Kidney (tissue), 14 donors: ENCODE measurements around the gene NOLC1. TPM values are rescaled to one million over a fixed set of nuclear protein-coding genes. Genes with fewer than 3 reads are reported as not detected.
A peak's percentile ranks its signal among the peaks of the same experiment; 100 is the strongest.

Experiments used
- DNase-seq, 5 donors: peaks; one replicate each; pipeline ENCODE4 v3.0.0-alpha.2; 2013 to 2020
- FAIRE-seq: peaks from 2 replicates; lab custom pipeline; 2012; peaks lifted over from hg19 to GRCh38; lab: Jason Lieb, UNC
- H3K27ac ChIP-seq, 2 donors: one replicate each; pipeline ENCODE4 v1.7.0; 2013; ENCODE audit warnings: low read depth in 2 of 2, low read length in 2 of 2, inconsistent platforms in 1 of 2
- H3K27me3 ChIP-seq: one replicate; pipeline ENCODE4 v1.7.1; 2013; ENCODE audit warnings: low read length, inconsistent platforms; ENCODE audit not compliant: control insufficient read depth, insufficient read depth
- H3K36me3 ChIP-seq, 3 donors: one replicate each; pipeline versions ENCODE4 v1.7.0 to v1.7.1; 2013; ENCODE audit warnings: low read length in 3 of 3, control low read depth in 1 of 3, inconsistent platforms in 1 of 3; ENCODE audit not compliant: insufficient read depth in 3 of 3, control insufficient read depth in 2 of 3
- H3K4me1 ChIP-seq, 3 donors: one replicate each; pipeline versions ENCODE4 v1.7.0 to v1.7.1; 2013; ENCODE audit warnings: low read length in 3 of 3, inconsistent platforms in 1 of 3, low read depth in 1 of 3; ENCODE audit not compliant: control insufficient read depth in 2 of 3, insufficient read depth in 2 of 3
- H3K4me3 ChIP-seq, 3 donors: one replicate each; pipeline versions ENCODE4 v1.7.0 to v1.8.1; 2013; ENCODE audit warnings: low read length in 3 of 3, control low read depth in 1 of 3, inconsistent platforms in 1 of 3
- H3K9ac ChIP-seq, 3 donors: one replicate each; pipeline versions ENCODE4 v1.7.0 to v1.7.1; 2013; ENCODE audit warnings: low read length in 3 of 3, control low read depth in 1 of 3, inconsistent platforms in 1 of 3
- H3K9me3 ChIP-seq, 3 donors: one replicate each; pipeline versions ENCODE4 v1.7.0 to v1.7.1; 2013; ENCODE audit warnings: low read length in 3 of 3, control low read depth in 1 of 3, inconsistent platforms in 1 of 3; ENCODE audit not compliant: control insufficient read depth in 2 of 3, insufficient read depth in 1 of 3
- intact Hi-C: fragments of 100-400 bp; cut with DNase I; formaldehyde crosslinking; loops from one replicate; pipeline ENCODE4 v1.11.1; 2022
- polyA plus RNA-seq: library from polyadenylated mRNA; stranded (reverse); fragments of 350-450 nt; fragmentation: Illumina TruSeq; extraction: RNeasy Lipid Tissue Mini Kit (QIAGEN cat#74804); gene quantifications from one replicate; pipeline ENCODE4 v1.2.3, GENCODE V29; 2014; ENCODE audit warnings: low read depth, low replicate concordance; ENCODE audit not compliant: insufficient read depth
- total RNA-seq: library from RNA; stranded (reverse); fragmentation: NEBNext Ultra II Directional; extraction: Animal tissue kit (Norgen Biotek cat#: 25700); gene quantifications from one replicate; pipeline ENCODE4 v1.2.1, GENCODE V29; 2021
- TF ChIP-seq, protein P1 (sequence below): IDR thresholded peaks from 3 replicates; pipeline ENCODE4 v1.5.1; 2012; ENCODE audit warnings: mild to moderate bottlenecking, moderate library complexity, borderline replicate concordance; ENCODE audit not compliant: insufficient read depth; ENCODE audit errors: extremely low read depth
- donor health status: control.
- donor health status: control.
- donor health status: control.
- donor health status: control.
- donor health status: control.
- donor health status: DM: yes; HTN: yes; CAD: no.
- donor health status: Normal renal cell carcinoma (clear cell type).

NOLC1 gene
- total and polyA plus RNA-seq, 2 donors from 2014 or later, result 20.1 to 50.4 TPM

DNA sequence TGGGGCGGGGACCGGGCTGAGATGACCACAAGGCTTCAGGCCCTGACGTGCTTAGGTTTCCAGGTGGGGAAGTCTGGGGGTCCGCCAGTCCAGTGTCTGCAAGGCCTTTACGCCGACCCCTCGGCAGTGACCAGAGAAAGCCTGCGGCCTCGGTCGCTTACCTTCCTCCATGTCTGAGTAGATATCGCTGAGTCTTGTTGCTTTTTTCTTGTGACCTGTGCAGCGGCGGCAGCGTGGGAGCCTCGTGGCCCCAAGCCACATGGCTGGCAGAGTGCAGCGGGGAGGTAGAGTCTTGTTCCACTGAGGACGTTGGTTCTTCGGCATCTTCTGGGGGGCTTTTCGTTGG lies 329 bp downstream of the NOLC1 start:
- peak overlapping the region; percentile 92 to 94 for H3K27ac ChIP-seq
- no peaks in the 10 kb centered on the region for H3K9me3 ChIP-seq
- peaks cover 4 to 28% (median 15%) of the 10 kb centered on the region in 3 donors for H3K36me3 ChIP-seq
- H3K27me3 ChIP-seq, result no peaks in the 10 kb centered on the region
- DNase-seq, result no peak
- TF ChIP-seq, protein P1, sequence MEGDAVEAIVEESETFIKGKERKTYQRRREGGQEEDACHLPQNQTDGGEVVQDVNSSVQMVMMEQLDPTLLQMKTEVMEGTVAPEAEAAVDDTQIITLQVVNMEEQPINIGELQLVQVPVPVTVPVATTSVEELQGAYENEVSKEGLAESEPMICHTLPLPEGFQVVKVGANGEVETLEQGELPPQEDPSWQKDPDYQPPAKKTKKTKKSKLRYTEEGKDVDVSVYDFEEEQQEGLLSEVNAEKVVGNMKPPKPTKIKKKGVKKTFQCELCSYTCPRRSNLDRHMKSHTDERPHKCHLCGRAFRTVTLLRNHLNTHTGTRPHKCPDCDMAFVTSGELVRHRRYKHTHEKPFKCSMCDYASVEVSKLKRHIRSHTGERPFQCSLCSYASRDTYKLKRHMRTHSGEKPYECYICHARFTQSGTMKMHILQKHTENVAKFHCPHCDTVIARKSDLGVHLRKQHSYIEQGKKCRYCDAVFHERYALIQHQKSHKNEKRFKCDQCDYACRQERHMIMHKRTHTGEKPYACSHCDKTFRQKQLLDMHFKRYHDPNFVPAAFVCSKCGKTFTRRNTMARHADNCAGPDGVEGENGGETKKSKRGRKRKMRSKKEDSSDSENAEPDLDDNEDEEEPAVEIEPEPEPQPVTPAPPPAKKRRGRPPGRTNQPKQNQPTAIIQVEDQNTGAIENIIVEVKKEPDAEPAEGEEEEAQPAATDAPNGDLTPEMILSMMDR, result no peak
- peak overlapping the region; percentile 78 to 97 (median 97) for H3K9ac ChIP-seq
- peak overlapping the region; percentile 81 to 100 (median 89) for H3K4me3 ChIP-seq
- intact Hi-C loops, result no loop called here
- H3K4me1 ChIP-seq, result peaks cover 0 to 9% (median 7%) of the 10 kb centered on the region in 3 donors
- no peak for FAIRE-seq

GRCh38 chr10:102153093-102153620 lies 968 bp downstream of the NOLC1 start:
- Histone ChIP-seq H3K4me1 (peaks cover 0 to 9% (median 7%) of the 10 kb centered on the region in 3 donors), H3K36me3 (peaks cover 4 to 30% (median 19%) of the 10 kb centered on the region in 3 donors), H3K9me3 (no peaks in the 10 kb centered on the region), H3K9ac (peak overlapping the region in 2 of 3 donors; percentile 78 to 97), H3K27me3 (no peaks in the 10 kb centered on the region), H3K27ac (peak overlapping the region in 1 of 2 donors; percentile 92), H3K4me3 (peak overlapping the region; percentile 81 to 100 (median 89))
- FAIRE-seq, result no peak
- DNase-seq, result no peak
- intact Hi-C loops, result no loop called here
- TF ChIP-seq, protein P1, result no peak

GRCh38 chr10:102154466-102155116 lies 2.4 kb downstream of the NOLC1 start:
- H3K9me3 ChIP-seq, result no peaks in the 10 kb centered on the region
- TF ChIP-seq, protein P1, result no peak
- H3K36me3 ChIP-seq, result peaks cover 7 to 24% (median 20%) of the 10 kb centered on the region in 3 donors
- no peak overlapping the region for H3K9ac ChIP-seq
- H3K4me3 ChIP-seq, result no peak overlapping the region
- intact Hi-C loops, result no loop called here
- DNase-seq (peak in 1 of 5 donors; percentile 33), FAIRE-seq (no peak)
- no peaks in the 10 kb centered on the region for H3K27me3 ChIP-seq
- no peak overlapping the region for H3K27ac ChIP-seq
- H3K4me1 ChIP-seq, result peaks cover 0 to 9% (median 7%) of the 10 kb centered on the region in 3 donors
